ENCODE data around the gene RIPK1.
"Not testable (repeated sequence)": the region's sequence is repeated elsewhere in the genome, so short reads cannot be mapped to it uniquely, and the experiment has no call there.

The RIPK1 gene

DNA sequence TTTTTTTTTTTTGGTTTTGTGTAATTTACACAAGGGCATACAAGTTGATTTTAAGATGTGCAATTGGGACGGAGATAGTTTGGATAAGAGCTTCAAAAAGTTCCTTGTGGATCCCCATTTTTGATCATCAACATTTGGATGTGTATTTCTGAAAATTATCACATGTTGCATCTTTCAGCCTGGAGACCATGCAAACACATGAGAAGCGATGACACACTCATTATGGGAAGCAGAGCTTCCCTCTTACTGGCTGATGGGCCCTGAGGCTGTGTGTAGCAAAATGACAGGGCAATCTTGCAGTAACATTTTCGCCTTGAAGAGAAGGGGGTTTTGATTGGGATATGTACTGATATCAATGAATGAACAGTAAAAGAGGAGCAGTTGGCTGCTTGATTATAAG is 22.0 kb upstream of the RIPK1 start:
- peak; percentile 60 to 68 for DNase-seq

GRCh38 chr6:3048009-3048408 is 20.3 kb upstream of the RIPK1 start:
- DNase-seq: not testable (repeated sequence)

- DNase-seq: peak in 1 of 2 donors; percentile 30
Observed at GRCh38 chr6:3052481-3053230, 15.6 kb upstream of the RIPK1 start.

DNA sequence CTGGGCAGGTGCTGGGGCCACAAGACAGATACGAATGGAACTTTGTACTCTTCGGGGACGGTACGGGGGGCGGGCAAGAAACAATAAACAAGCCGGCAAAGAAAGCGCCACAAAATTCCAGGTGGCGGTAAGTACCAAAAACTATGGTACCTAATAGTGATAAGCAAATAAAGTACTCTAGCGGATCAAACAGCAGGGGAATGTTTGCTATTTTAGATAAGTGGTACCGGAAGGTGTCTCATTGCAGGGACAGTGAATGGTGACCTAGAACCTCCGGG is 15.1 kb upstream of the RIPK1 start:
- no peak for DNase-seq

DNA sequence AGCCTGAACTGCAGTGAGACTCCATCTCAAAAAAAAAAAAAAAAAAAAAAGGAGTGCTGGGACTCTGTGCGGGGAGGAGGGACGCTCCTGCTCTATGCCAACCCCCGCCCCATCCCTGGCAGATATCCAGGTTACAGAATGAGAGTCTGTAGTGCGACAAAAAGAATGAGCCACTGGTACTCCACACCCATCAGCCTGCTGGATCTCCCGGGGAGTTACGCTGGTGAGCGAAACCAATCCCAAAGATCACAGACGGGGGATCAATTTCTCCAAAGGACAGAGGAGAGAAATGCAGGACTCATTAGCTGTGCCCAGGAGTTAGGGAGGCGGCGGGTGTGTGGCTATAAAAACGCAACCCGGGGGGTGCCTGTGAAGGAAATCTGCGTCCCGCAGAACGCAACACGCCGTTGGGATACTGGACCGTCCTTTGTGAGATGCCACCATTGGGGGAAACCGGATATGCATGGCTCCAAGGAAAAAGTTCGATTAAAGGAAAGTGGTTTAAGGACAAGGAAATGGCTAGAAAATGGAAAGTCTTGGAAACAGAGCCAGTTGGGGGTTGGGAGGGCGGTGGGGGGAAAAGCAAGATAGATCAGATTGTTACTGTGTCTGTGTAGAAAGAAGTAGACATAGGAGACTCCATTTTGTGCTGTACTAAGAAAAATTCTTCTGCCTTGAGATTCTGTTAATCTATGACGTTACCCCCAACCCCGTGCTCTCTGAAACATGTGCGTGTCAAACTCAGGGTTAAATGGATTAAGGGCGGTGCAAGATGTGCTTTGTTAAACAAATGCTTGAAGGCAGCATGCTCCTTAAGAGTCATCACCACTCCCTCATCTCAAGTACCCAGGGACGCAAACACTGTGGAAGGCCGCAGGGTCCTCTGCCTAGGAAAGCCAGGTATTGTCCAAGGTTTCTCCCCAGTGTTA is 13.8 kb upstream of the RIPK1 start:
- not testable (repeated sequence) for DNase-seq

GRCh38 chr6:3055158-3055499 is 13.2 kb upstream of the RIPK1 start:
- not testable (repeated sequence) for DNase-seq

DNA sequence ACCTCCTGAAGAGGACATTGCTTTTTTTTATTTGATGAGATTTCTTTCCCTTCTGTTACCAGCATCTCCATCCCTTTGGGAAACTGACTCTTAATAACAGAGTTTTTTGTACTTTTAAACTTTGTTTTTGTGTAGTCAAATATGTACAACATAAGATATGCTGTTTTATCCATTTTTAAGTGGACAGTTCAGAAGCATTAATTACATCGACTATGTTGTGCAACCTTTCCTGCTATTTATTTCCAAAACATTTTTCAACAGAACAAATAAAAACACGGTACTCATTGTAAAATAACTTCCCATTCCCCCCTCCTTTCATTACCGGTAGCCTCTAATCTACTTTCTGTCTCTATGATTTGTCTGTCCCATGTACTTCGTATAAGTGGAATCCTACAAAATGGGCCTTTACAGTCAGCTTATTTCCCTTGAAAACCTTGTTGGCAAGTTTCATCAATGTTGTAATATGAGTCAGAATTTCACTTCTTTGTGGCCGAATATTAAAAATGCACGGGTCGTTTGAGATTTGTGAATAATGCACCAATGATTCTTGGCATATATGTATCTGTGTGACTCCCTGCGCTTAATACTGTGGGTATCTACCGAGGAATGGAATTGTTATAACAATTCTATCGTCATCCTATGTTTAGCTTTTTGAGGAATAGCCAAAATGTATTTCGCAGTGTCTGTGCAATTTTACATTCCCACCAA is 11.1 kb upstream of the RIPK1 start:
- no peak for DNase-seq

DNA sequence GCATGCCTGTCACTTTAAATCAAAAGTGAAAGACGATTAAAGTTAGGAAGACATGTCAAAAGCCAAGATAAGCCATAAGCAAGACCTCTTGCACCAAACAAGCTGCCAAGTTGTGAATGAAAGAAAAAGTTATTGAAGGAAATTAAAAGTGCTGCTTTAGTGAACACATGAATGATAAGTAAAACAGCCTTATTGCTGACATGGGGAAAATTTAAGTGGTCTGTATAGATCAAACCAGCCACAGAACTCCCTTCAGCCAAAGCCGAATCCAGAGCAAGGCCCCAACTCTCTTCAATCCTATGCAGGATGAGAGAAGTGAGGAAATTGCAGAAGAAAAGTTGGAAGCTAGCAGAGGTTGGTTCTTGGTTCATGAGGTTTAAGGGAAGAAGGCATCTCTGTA is 9.3 kb upstream of the RIPK1 start:
- no peak for DNase-seq

GRCh38 chr6:3060092-3060491 is 8.2 kb upstream of the RIPK1 start:
- DNase-seq: not testable (repeated sequence)

DNA sequence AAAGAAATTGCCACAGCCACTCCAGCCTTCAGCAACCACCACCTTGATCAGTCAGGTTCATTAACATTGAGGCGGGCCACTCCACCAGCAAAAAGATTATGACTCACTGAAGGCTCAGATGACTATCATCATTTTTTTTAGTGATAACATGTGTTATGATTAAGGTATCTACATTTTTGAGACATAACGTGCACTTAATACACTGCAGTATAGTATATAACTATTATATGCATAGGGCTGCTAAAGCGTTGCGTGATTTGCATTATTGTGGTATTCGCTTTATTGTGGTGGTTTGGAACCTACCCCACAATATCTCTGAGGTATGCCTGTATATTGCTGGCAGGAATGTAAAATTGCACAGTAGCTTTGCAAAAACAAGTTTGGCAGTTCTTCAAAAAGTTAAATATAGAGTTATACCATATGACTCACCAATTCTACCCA is 6.8 kb upstream of the RIPK1 start:
- no peak for DNase-seq

DNA sequence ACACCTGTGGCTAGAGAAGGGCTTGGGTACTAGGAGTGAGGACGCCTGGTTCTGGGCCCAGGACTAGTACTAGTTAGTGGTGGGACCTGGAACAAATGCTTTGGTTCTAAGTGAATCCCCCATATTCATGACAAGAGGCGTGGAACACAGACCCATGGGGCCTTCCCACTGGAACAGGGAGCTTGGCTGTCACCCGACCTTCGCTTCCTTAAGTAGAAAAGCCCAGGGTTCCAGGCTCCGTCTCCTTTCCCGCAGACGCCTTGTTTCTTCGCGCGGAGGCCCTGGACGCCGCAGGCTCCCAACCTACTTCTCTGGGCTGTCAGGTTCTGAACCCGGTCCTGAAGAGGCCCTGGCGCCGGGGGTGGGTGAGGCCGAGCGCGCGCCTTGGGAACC is 5.0 kb upstream of the RIPK1 start:
- DNase-seq: not testable (repeated sequence)

DNA sequence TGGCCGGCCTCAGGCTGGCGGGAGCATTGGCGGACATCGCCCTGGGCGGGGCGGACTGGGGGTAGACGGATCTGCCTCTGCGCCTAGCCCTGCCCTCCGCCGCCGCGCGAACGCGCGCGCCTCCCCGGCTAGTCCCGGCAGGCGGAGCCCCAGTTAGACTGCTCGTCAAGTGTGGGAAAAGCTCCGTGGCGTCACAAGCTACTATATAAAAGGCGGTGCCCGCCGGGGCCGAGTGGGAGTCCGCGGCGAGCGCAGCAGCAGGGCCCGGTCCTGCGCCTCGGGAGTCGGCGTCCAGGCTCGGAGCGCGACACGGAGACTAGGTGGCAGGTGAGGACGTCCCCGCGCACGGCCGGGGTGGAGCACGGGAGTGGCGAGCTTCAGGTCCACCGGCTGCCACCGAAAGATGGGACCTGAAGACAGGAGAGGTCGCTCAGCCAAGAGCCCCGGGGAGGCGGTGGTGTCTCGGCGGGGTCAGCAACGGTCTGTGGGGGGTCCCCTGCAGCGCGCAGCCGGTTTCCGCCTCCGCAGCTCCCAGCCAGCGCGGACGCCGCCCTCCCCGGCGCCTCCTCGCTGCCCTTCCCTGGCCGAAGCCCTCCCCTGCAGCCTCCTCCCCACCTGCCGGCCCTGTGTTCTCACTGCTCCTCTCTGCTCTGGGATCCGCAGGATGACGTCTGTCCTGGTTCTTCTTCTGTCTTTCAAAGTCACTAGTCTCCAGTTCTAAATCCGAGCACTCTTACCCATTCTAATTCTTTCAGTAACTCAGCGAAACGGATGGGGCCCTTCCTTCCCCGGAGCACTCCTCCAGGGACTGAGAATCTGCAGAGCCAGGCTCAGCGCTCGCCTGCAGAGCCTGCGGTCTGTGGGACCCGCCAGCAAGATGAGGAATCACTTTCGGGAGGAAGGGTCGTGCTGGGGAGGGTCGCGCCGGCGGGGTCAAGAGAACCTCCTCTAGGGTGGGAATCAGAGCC is 4.3 kb upstream of the RIPK1 start:
- DNase-seq: peak; percentile 97

DNA sequence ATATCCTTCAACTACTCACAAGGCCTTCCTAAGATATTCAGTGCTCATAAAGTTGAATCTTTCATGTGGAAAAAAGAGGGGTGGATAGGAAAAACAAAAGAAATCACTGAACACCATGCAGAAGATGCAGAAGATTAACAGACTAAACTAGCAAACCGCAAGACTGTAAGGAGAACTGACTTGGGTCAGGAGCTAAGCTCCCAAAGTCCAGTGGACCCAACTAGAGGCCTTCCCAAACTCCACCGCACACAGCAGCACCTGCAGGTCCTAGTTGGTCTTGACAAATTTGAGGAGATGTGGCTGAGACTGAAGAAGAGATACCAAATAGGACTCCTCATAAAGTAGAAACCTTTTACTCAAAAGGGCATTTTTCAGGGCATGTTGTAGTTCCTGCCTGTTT is 3.3 kb downstream of the RIPK1 start:
- no peak for DNase-seq

DNA sequence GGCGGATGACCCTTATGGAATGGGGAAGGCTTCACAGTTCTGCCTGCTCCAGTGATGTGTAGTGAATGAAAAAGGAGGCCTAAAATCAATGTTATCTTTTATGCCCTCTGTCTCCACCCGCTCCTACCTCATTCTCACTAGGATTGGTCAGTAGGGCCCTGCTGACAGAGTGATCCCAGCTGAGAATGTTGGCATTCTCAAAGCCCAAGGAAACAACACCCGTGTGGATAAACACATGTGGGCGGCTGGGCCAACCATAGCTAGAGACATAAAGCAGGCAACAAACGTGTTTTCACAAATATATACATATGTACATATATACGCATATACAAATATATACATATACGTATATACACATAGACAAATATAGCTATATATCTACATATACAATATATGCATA is 4.5 kb downstream of the RIPK1 start:
- no peak for DNase-seq

DNA sequence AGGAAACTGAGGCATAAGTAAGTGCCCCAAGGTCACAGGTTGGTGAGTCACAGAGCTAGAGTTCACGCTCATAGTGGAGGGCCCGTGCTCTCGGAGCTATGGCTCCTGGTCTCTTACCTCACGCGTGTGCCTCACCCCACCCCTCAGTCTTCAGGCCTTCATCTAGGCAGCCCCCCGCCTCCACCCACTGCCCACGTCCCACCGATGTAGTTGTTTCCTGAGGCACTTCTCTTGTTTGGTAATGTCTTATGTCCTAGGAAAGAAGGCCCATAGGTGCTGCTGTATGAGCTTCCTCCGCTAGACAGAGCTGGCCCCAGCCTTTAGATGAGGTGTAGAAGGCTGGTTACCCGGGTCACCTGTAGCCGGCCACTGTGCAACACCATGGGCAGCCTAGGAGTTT is 5.1 kb downstream of the RIPK1 start:
- DNase-seq: no peak

DNA sequence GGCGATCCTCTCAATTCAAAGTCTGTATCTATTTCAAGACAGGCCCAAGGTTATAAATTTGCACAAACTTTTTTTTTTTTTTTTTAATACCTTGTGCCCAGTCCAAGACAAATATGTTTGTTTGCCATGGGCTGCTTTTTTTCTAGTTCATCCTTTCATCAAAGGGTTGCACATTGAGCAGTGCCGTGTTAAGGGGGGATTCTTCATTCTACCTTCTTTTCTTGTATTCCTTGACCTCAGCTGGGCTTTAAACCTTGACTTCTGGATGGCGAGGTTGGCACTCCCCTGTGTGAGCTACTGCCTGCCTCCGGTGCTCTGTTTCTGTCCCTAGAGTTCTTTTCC is 7.4 kb downstream of the RIPK1 start:
- no peak for DNase-seq

- no peak for DNase-seq
Observed at GRCh38 chr6:3076320-3076719, 8.0 kb downstream of the RIPK1 start.

- no peak for DNase-seq
Observed at GRCh38 chr6:3077430-3077829, 9.1 kb downstream of the RIPK1 start.

DNA sequence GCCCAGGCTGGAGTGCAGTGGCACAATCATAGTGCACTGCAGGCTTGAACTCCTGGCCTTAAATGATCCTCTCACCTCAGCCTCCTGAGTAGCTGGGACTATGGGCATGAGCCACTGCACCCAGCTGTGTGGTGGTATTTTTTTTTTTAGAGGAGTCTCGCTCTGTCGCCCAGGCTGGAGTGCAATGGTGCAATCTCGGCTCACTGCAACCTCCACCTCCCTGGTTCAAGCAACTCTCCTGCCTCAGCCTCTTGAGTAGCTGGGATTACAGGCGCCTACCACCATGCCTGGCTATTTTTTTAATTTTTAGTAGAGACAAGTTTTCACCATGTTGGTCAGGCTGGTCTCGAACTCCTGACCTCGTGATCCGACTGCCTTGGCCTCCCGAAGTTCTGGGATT is 10.7 kb downstream of the RIPK1 start:
- DNase-seq: not testable (repeated sequence)

GRCh38 chr6:3079682-3080081 is 11.4 kb downstream of the RIPK1 start:
- no peak for DNase-seq

- DNase-seq: peak; percentile 79 to 83
Observed at GRCh38 chr6:3081960-3082359, 13.7 kb downstream of the RIPK1 start.

DNA sequence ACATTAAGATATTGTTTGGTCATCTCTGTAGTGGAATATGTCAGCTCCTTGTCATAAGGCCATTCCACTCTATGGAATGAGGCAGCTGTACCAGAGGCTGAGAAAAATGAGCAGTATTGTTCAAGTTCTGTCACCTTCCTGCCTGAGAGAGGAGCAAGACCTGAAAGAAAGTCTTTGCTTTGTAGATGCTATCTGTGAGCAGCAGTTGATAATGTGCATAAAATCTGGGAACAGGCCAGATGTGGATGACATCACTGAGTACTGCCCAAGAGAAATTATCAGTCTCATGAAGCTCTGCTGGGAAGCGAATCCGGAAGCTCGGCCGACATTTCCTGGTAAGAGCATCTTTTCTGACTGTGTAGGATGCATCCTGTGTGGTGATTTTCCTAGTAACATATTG is 16.8 kb downstream of the RIPK1 start:
- no peak for DNase-seq
